GM12873 (cell line): ENCODE measurements around the gene PRSS33.

Source experiments
- CTCF ChIP-seq: IDR thresholded peaks from 2 replicates; pipeline ENCODE4 v1.5.1; 2012; ENCODE audit warnings: low read depth, mild to moderate bottlenecking, moderate library complexity, low read length, control low read depth; ENCODE audit not compliant: insufficient read depth; ENCODE audit errors: missing control alignments

PRSS33 gene

DNA sequence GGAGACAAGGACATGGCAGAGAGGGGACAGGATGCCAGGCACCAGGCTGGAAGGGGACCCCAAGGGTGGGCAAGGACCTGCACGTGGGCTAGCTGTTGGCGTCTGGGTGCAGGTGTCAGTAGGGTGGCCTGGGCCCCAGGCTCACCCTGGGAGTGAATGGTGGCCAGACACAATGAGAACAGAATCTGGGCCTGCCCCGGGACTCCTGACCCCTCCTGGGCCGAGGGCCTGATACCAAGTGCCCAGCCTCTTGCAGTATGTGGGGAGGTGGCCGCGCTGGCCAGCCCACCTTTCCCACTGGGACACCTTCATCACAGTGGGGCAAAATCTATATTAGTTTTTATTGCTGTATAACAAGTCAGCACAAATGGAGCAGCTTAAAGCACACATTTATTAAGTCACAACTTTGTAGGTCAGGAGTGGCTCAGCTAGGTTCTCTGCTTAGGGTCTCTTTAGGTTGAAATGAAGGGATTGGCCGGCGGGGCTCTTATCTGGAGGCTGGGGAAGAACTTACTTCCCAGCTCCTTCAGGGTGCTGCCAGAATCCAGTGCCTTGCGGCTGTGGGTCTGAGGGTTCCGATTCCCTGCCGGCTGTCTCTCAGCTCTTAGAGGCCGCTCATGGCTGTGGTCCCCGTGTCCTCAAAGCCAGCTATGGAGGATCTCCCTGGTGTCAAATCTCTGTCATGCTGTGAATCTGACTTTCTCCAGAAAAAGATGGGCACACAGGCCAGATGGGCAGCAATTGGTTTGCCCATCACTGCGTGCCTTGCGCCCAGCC lies 3.6 kb downstream of the PRSS33 start:
- TF ChIP-seq CTCF, result no peak

DNA sequence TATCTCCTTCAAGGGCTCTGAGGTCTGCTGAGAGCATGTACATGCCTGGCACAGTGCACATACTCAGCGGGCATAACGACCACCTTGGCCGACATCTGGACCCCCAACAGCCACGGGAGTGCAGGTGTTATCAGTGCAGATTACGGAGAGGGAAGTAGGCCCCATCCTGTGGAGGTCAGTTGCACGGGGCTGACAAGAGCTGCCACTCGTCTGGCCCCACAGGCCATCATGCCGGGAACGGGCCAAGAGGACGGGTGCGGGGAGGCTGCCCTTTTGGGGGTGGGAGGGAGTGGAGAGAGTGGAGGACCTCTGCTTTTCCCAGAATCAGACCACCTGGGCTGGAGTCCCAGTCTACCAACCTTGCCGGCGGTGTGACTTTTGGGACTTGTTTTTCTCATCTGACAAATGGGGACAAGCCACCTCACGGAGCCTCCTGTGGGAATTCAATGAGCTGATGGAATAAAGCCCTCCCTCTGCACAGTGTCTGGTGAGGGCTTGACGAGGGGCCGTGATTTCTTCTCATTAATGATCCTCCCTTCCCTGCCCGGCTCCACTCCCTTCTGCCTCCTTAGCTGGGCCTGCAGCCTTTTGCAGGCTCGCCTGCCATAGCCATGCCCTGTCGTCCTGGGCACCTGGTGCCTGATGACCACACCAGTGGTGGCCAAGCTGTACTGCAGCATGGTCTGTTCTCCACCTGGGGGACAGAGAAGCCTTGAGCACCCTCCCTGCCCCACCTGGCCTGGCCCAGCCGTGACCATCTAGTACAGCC lies 4.6 kb downstream of the PRSS33 start:
- TF ChIP-seq CTCF, result no peak

GRCh38 chr16:2779978-2780898 lies 7.1 kb downstream of the PRSS33 start:
- TF ChIP-seq CTCF, result no peak

- TF ChIP-seq CTCF, result no peak
Observed at GRCh38 chr16:2779151-2779920, 8.0 kb downstream of the PRSS33 start.

GRCh38 chr16:2778630-2778958 lies 8.8 kb downstream of the PRSS33 start:
- no peak for TF ChIP-seq CTCF

- no peak for TF ChIP-seq CTCF
Observed at GRCh38 chr16:2777903-2778629, 9.3 kb downstream of the PRSS33 start.
